G401 (cell line): Measurements from ENCODE around the gene RBX1. TPM values are rescaled to one million over a fixed set of nuclear protein-coding genes. Genes with fewer than 3 reads are reported as not detected.
"Not testable (repeated sequence)": the region's sequence is repeated elsewhere in the genome, so short reads cannot be mapped to it uniquely, and the experiment has no call there.

ENCODE experiments used
- DNase-seq: peaks from one replicate; pipeline ENCODE4 v3.0.0-alpha.2; 2015; ENCODE audit warnings: low spot score
- in situ Hi-C: cut with HindIII; loops from 2 replicates; pipeline ENCODE4 v1.10.0; 2016; ENCODE audit warnings: low sequenced_read_pairs, mixed read lengths
- total RNA-seq: library from RNA; depleted of rRNA; stranded (reverse); fragments of >200 nt; shearing (Covaris generic); gene quantifications from 2 replicates; pipeline ENCODE4 v1.2.3, GENCODE V29; 2014; rRNA removed

Gene RBX1
- total RNA-seq = 81.7 and 95.3 TPM in 2 replicates

DNA sequence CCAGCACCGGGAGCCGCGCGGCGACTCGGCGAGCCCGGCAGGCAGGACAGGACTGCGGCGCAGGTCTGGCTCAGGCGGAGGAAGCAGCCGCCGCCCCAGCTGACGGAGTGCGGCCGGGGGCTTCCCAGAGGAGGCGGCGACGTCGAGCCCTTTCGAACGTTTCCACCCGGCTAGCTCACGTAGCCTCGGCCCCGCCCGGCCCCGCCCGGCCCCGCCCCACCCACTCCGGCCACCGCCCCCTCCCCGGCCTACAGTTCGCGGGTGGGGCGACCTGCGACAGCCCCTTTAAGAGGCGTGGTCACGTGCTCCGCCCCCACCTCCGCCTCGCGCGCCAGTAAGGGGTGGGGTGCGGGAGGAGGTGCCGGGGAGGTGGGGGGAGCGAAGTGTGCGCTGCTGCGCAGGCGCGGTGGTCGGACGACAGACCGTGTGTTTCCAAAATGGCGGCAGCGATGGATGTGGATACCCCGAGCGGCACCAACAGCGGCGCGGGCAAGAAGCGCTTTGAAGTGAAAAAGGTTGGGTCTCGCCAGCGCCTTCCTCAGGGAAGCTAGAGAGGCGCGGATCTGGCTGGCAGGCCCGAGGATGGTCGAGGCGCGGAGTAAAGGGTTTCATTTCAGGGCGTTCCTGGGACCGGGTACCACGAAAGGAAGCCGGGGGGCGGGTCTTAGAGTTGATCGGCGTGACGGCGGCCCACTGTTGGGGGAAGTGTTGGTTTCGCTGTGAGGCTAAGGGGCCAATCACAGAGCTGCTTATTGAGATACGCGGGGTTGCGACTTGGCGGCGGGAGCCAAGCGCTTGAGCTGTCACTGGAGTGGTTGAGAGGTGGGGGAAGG, at the start of gene RBX1:
RBX1 (plus strand) TSS at position 417 of the 833 bp plus-strand sequence; CDS start at position 438, 21 bp downstream.
- peak; percentile 98 for DNase-seq
- in situ Hi-C loops = no loop called here

DNA sequence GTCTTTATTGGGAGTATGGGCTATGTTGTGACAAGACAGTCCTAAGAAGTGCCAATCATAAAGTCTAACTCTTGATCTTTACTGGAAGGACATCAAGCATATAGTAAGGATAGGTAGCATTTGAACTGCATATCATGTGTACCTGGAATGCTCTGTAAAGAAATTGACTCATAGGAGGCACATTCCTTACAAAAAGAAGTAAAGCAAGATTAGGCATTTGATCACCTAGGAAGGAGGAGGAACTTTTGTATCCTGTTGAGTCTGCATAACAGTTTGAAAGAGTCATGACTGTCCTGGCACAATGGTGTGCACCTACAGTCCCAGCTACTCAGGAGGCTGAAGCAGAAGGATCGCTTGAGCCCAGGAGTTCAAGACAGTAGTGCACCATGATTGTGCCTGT, 47.1 kb upstream of the RBX1 start:
- in situ Hi-C loops = no loop called here
- DNase-seq = no peak

DNA sequence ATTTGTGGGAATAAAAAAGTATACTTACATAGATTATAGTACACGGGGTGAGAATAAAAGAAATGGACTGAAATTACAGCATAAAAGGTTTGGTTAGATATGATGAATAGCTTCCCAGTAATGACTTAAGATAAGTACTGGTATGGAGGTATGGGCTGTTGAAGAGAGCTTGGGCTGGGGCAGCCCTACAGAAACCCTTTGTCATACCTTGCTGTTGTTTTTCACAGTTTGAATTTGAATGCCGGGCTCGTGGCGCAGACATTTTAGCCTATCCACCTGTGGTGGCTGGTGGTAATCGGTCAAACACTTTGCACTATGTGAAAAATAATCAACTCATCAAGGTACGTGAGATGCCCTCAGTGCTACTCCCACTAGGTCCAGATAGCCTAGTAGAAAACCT, 42.3 kb upstream of the RBX1 start:
- in situ Hi-C loops = no loop called here
- DNase-seq = no peak

- no peak for DNase-seq
- in situ Hi-C loops = no loop called here
Measured at GRCh38 chr22:40911772-40912171, 39.4 kb upstream of the RBX1 start.

GRCh38 chr22:40912987-40913386, 38.2 kb upstream of the RBX1 start:
- in situ Hi-C loops = not testable (repeated sequence)

GRCh38 chr22:40919446-40919845, 31.7 kb upstream of the RBX1 start:
- DNase-seq = no peak
- in situ Hi-C loops = no loop called here

More at GRCh38 chr22:40912987-40913386, 38.2 kb upstream of the RBX1 start:
- not testable (repeated sequence) for DNase-seq

GRCh38 chr22:40920526-40920925, 30.7 kb upstream of the RBX1 start:
- in situ Hi-C loops = no loop called here
- no peak for DNase-seq

- DNase-seq = peak; percentile 78
- in situ Hi-C loops = no loop called here
Measured at GRCh38 chr22:40922484-40923303, 28.5 kb upstream of the RBX1 start.

DNA sequence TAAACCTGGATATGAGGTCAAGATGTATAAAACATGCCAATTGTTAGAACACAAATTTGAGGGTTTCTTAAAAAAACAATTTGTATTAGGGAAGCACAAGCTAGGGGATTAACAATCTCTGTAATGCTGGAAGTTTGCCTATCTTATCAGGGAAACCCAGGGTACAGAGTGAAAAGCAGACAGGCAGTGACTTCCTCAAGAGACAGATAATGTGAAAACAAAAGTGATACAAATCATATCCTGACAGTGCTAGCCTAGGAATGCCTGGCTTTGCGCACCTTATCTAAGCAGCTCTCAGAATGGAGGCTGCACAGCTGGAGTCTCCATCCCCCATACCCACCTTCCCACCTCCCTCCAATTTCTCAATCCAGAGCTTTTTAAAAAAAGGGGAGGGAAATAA, 22.5 kb upstream of the RBX1 start:
- in situ Hi-C loops = no loop called here
- no peak for DNase-seq

DNA sequence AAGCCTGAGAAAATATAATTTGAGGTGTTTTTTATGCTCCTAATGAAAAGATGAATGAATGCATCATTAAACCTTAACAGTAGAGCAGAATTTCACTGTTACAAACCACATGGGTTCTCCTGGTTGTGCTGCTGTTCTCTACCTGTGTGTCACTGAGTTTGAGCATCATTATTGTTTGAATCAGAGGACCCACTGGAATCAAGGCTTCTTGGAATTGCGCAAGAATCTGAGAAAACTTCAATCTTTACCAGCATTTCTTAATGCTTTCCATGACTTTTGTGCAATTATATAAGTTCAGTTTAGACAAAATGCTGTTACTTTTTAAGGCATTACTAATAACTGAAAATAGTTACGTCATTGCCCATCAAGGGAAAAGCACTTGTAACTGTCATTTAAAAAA, 18.8 kb upstream of the RBX1 start:
- in situ Hi-C loops = no loop called here
- DNase-seq = no peak

DNA sequence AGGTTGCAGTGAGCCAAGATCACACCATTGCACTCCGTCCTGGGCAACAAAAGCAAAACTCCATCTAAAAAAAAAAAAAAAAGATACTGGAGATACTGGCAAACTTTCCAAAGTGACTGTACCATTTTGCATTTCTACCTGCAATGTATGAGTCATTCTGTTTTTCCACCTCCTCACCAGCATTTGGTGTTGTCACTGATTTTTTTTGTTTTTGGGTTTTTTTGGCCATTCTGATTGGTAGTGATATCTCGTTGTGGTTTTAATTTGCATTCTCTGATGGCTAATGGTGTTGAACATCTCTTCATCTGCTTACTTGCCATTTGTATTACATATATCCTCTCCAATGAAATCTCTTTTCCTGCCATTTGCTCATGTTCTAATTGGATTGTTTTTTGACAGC, 12.0 kb upstream of the RBX1 start:
- in situ Hi-C loops = no loop called here
- DNase-seq = no peak

- in situ Hi-C loops = no loop called here
- no peak for DNase-seq
Measured at GRCh38 chr22:40951795-40952605, 822 bp downstream of the RBX1 start.

DNA sequence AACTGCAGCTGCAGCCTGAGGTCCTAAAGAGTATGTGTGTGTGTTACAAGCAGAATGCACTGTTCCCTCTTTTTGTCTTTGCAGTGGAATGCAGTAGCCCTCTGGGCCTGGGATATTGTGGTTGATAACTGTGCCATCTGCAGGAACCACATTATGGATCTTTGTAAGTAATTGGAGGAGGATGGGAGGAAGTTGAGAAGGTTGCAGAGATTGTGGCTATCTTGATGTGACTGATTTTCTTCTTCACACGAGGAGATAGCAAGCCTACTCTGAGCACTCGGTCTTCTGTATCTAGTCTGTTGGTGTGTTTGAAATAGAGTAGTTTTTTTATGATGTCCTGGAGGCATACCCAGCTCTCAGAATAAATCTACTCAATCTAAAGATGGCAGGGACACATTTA, 2.3 kb downstream of the RBX1 start:
- in situ Hi-C loops = no loop called here

GRCh38 chr22:40954113-40954512, 2.9 kb downstream of the RBX1 start:
- in situ Hi-C loops = no loop called here
- DNase-seq = no peak

More for the DNA sequence above, 2.3 kb downstream of the RBX1 start:
- DNase-seq = no peak

GRCh38 chr22:40955571-40955970, 4.4 kb downstream of the RBX1 start:
- in situ Hi-C loops = no loop called here
- no peak for DNase-seq

DNA sequence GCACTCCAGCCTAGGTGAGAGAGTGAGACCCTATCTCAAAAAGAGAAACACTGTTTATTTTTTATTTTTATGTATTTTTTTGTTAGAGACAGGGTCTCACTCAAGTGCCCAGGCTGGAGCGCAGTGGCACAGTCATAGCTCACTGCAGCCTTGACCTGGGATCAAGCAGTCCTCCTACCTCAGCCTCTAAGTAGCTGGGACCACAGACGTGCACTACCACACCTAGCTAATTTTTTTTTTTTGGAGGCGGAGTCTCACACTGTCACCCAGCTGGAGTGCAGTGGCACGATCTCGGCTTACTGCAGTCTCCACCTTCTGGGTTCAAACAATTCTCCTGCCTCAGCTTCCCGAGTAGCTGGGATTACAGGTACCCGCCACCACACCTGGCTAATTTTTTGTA, 6.4 kb downstream of the RBX1 start:
- in situ Hi-C loops = no loop called here
- no peak for DNase-seq

DNA sequence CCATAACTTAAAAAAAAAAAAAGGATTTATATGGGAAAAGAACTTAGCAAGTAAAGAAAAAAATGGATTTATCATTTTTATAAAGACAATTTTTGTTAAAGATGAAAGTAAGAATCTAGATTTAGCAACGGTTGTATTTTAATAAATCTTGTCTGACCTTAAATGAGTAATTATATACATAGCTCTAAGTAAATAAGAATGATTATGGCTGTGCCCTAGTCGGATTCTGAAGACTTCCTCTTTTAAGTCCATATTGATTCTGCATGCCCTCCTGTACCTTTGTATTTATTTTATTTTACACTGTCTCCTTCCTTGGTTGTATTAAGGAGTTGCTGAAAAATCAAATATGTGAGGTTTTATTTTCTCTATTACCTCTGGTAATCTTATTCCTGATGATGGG, 7.1 kb downstream of the RBX1 start:
- in situ Hi-C loops = no loop called here
- no peak for DNase-seq

- in situ Hi-C loops = no loop called here
- no peak for DNase-seq
Measured at GRCh38 chr22:40960145-40960544, 9.0 kb downstream of the RBX1 start.

GRCh38 chr22:40965936-40966725, 15.0 kb downstream of the RBX1 start:
- in situ Hi-C loops = no loop called here
- no peak for DNase-seq
